Spleen (tissue), 7 donors: ENCODE data around the gene DMD.

Experiments
- CTCF ChIP-seq, 11 experiments: fragments of 200-600 bp in 7 of 11; fragments of 450-650 bp in 4 of 11; sonication (generic) in 4 of 11; IDR thresholded peaks in 8 of 11; conservative IDR thresholded peaks in 3 of 11; 1 replicate in 7 of 11; 2 replicates in 4 of 11; pipeline versions ENCODE4 v1.4.0 to v1.8.0; 2016 to 2021; ENCODE audit warnings: antibody characterized with exemption in 11 of 11, inconsistent platforms in 4 of 11, mild to moderate bottlenecking in 1 of 11
- POLR2AphosphoS5 ChIP-seq, 3 donors: sonication (generic); formaldehyde crosslinking; IDR thresholded peaks; one replicate each; pipeline ENCODE4 v1.5.1; 2017; ENCODE audit warnings: antibody characterized with exemption in 3 of 3
- donor health status: DM: no; HTN: no; CAD: no; lungs with moderate emphysema.
- donor health status: DM: no; HTN: no; CAD: no.
- donor health status: DM: no; HTN: no; CAD: no.

GRCh38 chrX:33149580-33149979 is 61.8 kb downstream of the DMD start:
- TF ChIP-seq CTCF (IDR thresholded peaks at IDR 0.05 in 8 of 11, conservative IDR thresholded peaks at IDR 0.05 in 3 of 11) (no peak), POLR2AphosphoS5 (IDR thresholded peaks at IDR 0.05) (no peak)
